Naive thymus-derived CD4-positive, alpha-beta T cell (primary cell): ENCODE measurements around the gene FBLN7. TPM values are rescaled to one million over a fixed set of nuclear protein-coding genes. Genes with fewer than 3 reads are reported as not detected.

Experiments used
- ATAC-seq: fragments of 150-1000 bp; cut with Tn5 transposase; 2 replicates; pipeline ENCODE4 v1.10.0; 2021; ENCODE audit warnings: mild to moderate bottlenecking, moderate library complexity
- CTCF ChIA-PET: fragments of 350-600 bp; sonication (Branson Sonifier 250); formaldehyde crosslinking; loops from one replicate; lab custom pipeline; 2021; ENCODE audit warnings: antibody characterized with exemption; lab: Charles Lee
- POLR2A ChIA-PET: fragments of 350-600 bp; sonication (Branson Sonifier 250); formaldehyde crosslinking; loops from one replicate; lab custom pipeline; 2021; ENCODE audit warnings: antibody characterized with exemption, inconsistent platforms; lab: Charles Lee
- DNase-seq, 9 donors: peaks; one replicate each; pipeline versions ENCODE4 v3.0.0 to v3.0.0-alpha.2; 2020 to 2022; ENCODE audit warnings: mixed read lengths in 1 of 9
- H3K27ac ChIP-seq: one replicate; pipeline ENCODE4 v1.7.0; 2013; ENCODE audit warnings: mild to moderate bottlenecking, low read depth, low read length, moderate library complexity
- H3K27me3 ChIP-seq, 2 donors: one replicate each; pipeline ENCODE4 v1.7.0; 2013; ENCODE audit warnings: low read length in 2 of 2, mild to moderate bottlenecking in 2 of 2, moderate library complexity in 2 of 2; ENCODE audit not compliant: control insufficient read depth in 2 of 2, insufficient read depth in 2 of 2
- H3K36me3 ChIP-seq, 3 experiments: 1 replicate in 2 of 3; 2 replicates in 1 of 3; pipeline ENCODE4 v1.7.0; 2013; ENCODE audit warnings: low read length in 3 of 3, mild to moderate bottlenecking in 3 of 3, moderate library complexity in 1 of 3; ENCODE audit not compliant: insufficient read depth in 3 of 3, control insufficient read depth in 2 of 3
- H3K4me1 ChIP-seq, 2 donors: one replicate each; pipeline ENCODE4 v1.7.0; 2013; ENCODE audit warnings: low read length in 2 of 2, mild to moderate bottlenecking in 2 of 2, moderate library complexity in 1 of 2; ENCODE audit not compliant: control insufficient read depth in 2 of 2, insufficient read depth in 2 of 2
- H3K4me3 ChIP-seq: 2 replicates; pipeline ENCODE4 v1.7.0; 2013; ENCODE audit warnings: mild to moderate bottlenecking, low read length
- H3K9me3 ChIP-seq, 3 experiments: 1 replicate in 2 of 3; 2 replicates in 1 of 3; pipeline ENCODE4 v1.7.0; 2013; ENCODE audit warnings: low read length in 3 of 3; ENCODE audit not compliant: control insufficient read depth in 2 of 3
- H3K27ac Mint-ChIP-seq, 9 donors: one replicate each; pipeline ENCODE4 v1.8.0; 2020 to 2022; ENCODE audit warnings: mixed read lengths in 9 of 9, mild to moderate bottlenecking in 8 of 9, moderate library complexity in 5 of 9, inconsistent platforms in 2 of 9
- H3K27me3 Mint-ChIP-seq, 5 donors: one replicate each; pipeline ENCODE4 v1.8.0; 2021 to 2022; ENCODE audit warnings: mixed read lengths in 5 of 5, mild to moderate bottlenecking in 1 of 5
- H3K36me3 Mint-ChIP-seq, 5 donors: one replicate each; pipeline ENCODE4 v1.8.0; 2020 to 2022; ENCODE audit warnings: mixed read lengths in 5 of 5, mild to moderate bottlenecking in 3 of 5, inconsistent platforms in 1 of 5
- H3K4me1 Mint-ChIP-seq, 7 donors: one replicate each; pipeline ENCODE4 v1.8.0; 2020 to 2022; ENCODE audit warnings: mixed read lengths in 7 of 7, mild to moderate bottlenecking in 3 of 7, inconsistent platforms in 1 of 7
- H3K4me3 Mint-ChIP-seq, 10 donors: one replicate each; pipeline ENCODE4 v1.8.0; 2020 to 2022; ENCODE audit warnings: mild to moderate bottlenecking in 10 of 10, mixed read lengths in 10 of 10, moderate library complexity in 6 of 10, inconsistent platforms in 2 of 10
- H3K9me3 Mint-ChIP-seq, 11 donors: one replicate each; pipeline ENCODE4 v1.8.0; 2020 to 2022; ENCODE audit warnings: mixed read lengths in 11 of 11, mild to moderate bottlenecking in 4 of 11, inconsistent platforms in 1 of 11, moderate library complexity in 1 of 11
- intact Hi-C, 2 donors: fragments of 100-400 bp; cut with micrococcal nuclease; formaldehyde crosslinking; loops; one replicate each; pipeline ENCODE4 v1.15.1; 2023
- polyA plus RNA-seq, 2 donors: library from polyadenylated mRNA; unstranded; fragments of 300-500 nt; fragmentation: Illumina TruSeq; gene quantifications; one replicate each; pipeline ENCODE4 v1.2.3, GENCODE V29; 2021
- total RNA-seq, 6 experiments: library from RNA in 5 of 6; stranded (reverse) in 5 of 6; gene quantifications; 1 replicate in 5 of 6; 2 replicates in 1 of 6; pipeline ENCODE4 v1.2.3 and lab custom pipeline; 2021 to 2026

Gene FBLN7
- total and polyA plus RNA-seq, 7 experiments from 2014 or later: 12.1 to 36.3 (median 21.0) TPM

GRCh38 chr2:112121682-112122254 is 16.4 kb upstream of the FBLN7 start:
- Histone ChIP-seq H3K36me3 (peaks cover 0 to 10% (median 9%) of the 10 kb centered on the region in 3 experiments), H3K4me1 (no peaks in the 10 kb centered on the region), H3K27ac (no peak overlapping the region), H3K4me3 (no peak overlapping the region), H3K27me3 (no peaks in the 10 kb centered on the region), H3K9me3 (no peaks in the 10 kb centered on the region)
- Mint-ChIP-seq H3K9me3 (peaks cover 0 to 8% (median 0%) of the 10 kb centered on the region in 11 donors), H3K36me3 (peaks cover 0 to 18% (median 15%) of the 10 kb centered on the region in 5 donors), H3K27ac (peak overlapping the region in 3 of 9 donors; percentile 40 to 62 (median 47)), H3K27me3 (no peaks in the 10 kb centered on the region), H3K4me3 (no peak overlapping the region), H3K4me1 (peaks cover 0 to 8% (median 0%) of the 10 kb centered on the region in 7 donors)
- ATAC-seq: no peak
- DNase-seq: peak in 7 of 9 donors; percentile 33 to 68 (median 56)
- ChIA-PET CTCF (interaction anchor here (0.7 to 2.0 kb wide), 14 partner anchors 9 to 314 kb away, joined by 3 to 9 read pairs (median 3); partner anchors contain the start of gene ZC3H8), POLR2A (interaction anchor here (0.7 to 1.9 kb wide), 7 partner anchors 9 to 153 kb away, joined by 3 to 10 read pairs (median 3); partner anchors contain the start of gene ZC3H8)
- intact Hi-C loops: loop anchor here (1.0 to 10.0 kb wide), 10 partner anchors 46 to 463 kb away; partner anchors contain the start of genes CHCHD5 (in 2 of the 2) and ZC3H6 (in 1 of the 2)

- Histone ChIP-seq H3K4me1 (no peaks in the 10 kb centered on the region), H3K27me3 (no peaks in the 10 kb centered on the region), H3K4me3 (no peak overlapping the region), H3K27ac (no peak overlapping the region), H3K9me3 (no peaks in the 10 kb centered on the region), H3K36me3 (no peaks in the 10 kb centered on the region)
- DNase-seq (no peak), ATAC-seq (no peak)
- H3K4me3 Mint-ChIP-seq: no peak overlapping the region
- H3K27me3 Mint-ChIP-seq: no peaks in the 10 kb centered on the region
- CTCF ChIA-PET: no interaction called here
- H3K27ac Mint-ChIP-seq: no peak overlapping the region
- intact Hi-C loops: loop anchor here (5.0 to 10.0 kb wide), 4 partner anchors 53 to 456 kb away; partner anchors contain the start of gene CHCHD5 (in 1 of the 2)
- POLR2A ChIA-PET: no interaction called here
- peaks cover 0 to 29% (median 15%) of the 10 kb centered on the region in 11 donors for H3K9me3 Mint-ChIP-seq
- peaks cover 0 to 22% (median 19%) of the 10 kb centered on the region in 5 donors for H3K36me3 Mint-ChIP-seq
- peaks cover 6 to 12% (median 11%) of the 10 kb centered on the region in 7 donors for H3K4me1 Mint-ChIP-seq
Measured at GRCh38 chr2:112129060-112129459, 9.1 kb upstream of the FBLN7 start.

DNA sequence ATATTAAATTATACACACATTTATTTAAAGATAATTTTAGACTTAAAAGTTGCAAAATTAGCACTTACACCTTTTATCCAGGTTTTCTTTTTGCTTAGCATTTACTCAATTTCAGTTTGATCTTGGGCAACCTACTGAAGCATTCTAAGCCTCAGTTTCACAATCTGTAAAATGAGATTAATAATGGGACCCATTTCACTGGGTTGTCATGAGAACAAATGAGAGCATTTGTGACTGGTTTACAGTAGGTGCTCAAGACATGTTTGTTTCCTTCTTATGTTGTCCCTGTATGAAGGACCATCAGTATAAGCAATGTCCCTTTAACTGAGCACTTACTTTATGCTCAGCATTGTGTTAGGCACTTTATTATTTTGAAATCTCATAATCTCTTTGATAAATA is 4.8 kb upstream of the FBLN7 start:
- Histone ChIP-seq H3K4me1 (no peaks in the 10 kb centered on the region), H3K27ac (no peak overlapping the region), H3K27me3 (no peaks in the 10 kb centered on the region), H3K9me3 (no peaks in the 10 kb centered on the region), H3K36me3 (no peaks in the 10 kb centered on the region), H3K4me3 (no peak overlapping the region)
- H3K4me1 Mint-ChIP-seq: peaks cover 12 to 23% (median 20%) of the 10 kb centered on the region in 7 donors
- CTCF ChIA-PET: interaction anchor here (1.4 kb wide), 1 partner anchor 12 kb away, joined by 3 read pairs; no protein-coding TSS in a partner anchor
- H3K27ac Mint-ChIP-seq: no peak overlapping the region
- ATAC-seq (no peak), DNase-seq (no peak)
- no peak overlapping the region for H3K4me3 Mint-ChIP-seq
- POLR2A ChIA-PET: interaction anchor here (1.0 kb wide), 1 partner anchor 22 kb away, joined by 3 read pairs; no protein-coding TSS in a partner anchor
- peaks cover 0 to 15% (median 8%) of the 10 kb centered on the region in 5 donors for H3K36me3 Mint-ChIP-seq
- peaks cover 0 to 16% (median 8%) of the 10 kb centered on the region in 11 donors for H3K9me3 Mint-ChIP-seq
- peaks cover 12 to 22% (median 16%) of the 10 kb centered on the region in 5 donors for H3K27me3 Mint-ChIP-seq
- intact Hi-C loops: no loop called here

- Histone ChIP-seq H3K4me3 (no peak overlapping the region), H3K27me3 (no peaks in the 10 kb centered on the region), H3K4me1 (no peaks in the 10 kb centered on the region), H3K27ac (no peak overlapping the region), H3K36me3 (no peaks in the 10 kb centered on the region), H3K9me3 (no peaks in the 10 kb centered on the region)
- POLR2A ChIA-PET: no interaction called here
- peaks cover 0 to 12% (median 6%) of the 10 kb centered on the region in 11 donors for H3K9me3 Mint-ChIP-seq
- no peak overlapping the region for H3K27ac Mint-ChIP-seq
- peaks cover 0 to 15% (median 7%) of the 10 kb centered on the region in 5 donors for H3K36me3 Mint-ChIP-seq
- DNase-seq: no peak
- H3K27me3 Mint-ChIP-seq: peaks cover 12 to 25% (median 16%) of the 10 kb centered on the region in 5 donors
- no peak overlapping the region for H3K4me3 Mint-ChIP-seq
- ATAC-seq: no peak
- peaks cover 14 to 23% (median 20%) of the 10 kb centered on the region in 7 donors for H3K4me1 Mint-ChIP-seq
- CTCF ChIA-PET: interaction anchor here (1.4 kb wide), 1 partner anchor 13 kb away, joined by 3 read pairs; no protein-coding TSS in a partner anchor
- intact Hi-C loops: no loop called here
Measured at GRCh38 chr2:112134120-112134519, 4.1 kb upstream of the FBLN7 start.

GRCh38 chr2:112136096-112136495 is 2.1 kb upstream of the FBLN7 start:
- H3K4me1 Mint-ChIP-seq: peaks cover 14 to 29% (median 20%) of the 10 kb centered on the region in 7 donors
- Histone ChIP-seq H3K27me3 (no peaks in the 10 kb centered on the region), H3K4me3 (no peak overlapping the region), H3K9me3 (no peaks in the 10 kb centered on the region), H3K36me3 (no peaks in the 10 kb centered on the region), H3K4me1 (no peaks in the 10 kb centered on the region), H3K27ac (no peak overlapping the region)
- intact Hi-C loops: loop anchor here in 1 of 2 donors (2.0 to 5.0 kb wide), 2 partner anchors 19 to 51 kb away; no protein-coding TSS in a partner anchor
- H3K9me3 Mint-ChIP-seq: peaks cover 0 to 12% (median 6%) of the 10 kb centered on the region in 11 donors
- no peak for ATAC-seq
- peaks cover 12 to 34% (median 23%) of the 10 kb centered on the region in 5 donors for H3K27me3 Mint-ChIP-seq
- POLR2A ChIA-PET: no interaction called here
- H3K27ac Mint-ChIP-seq: peak overlapping the region in 2 of 9 donors; percentile 22 to 42
- DNase-seq: no peak
- CTCF ChIA-PET: no interaction called here
- H3K36me3 Mint-ChIP-seq: peaks cover 0 to 10% (median 7%) of the 10 kb centered on the region in 5 donors
- peak overlapping the region in 2 of 10 donors; percentile 16 to 21 for H3K4me3 Mint-ChIP-seq

DNA sequence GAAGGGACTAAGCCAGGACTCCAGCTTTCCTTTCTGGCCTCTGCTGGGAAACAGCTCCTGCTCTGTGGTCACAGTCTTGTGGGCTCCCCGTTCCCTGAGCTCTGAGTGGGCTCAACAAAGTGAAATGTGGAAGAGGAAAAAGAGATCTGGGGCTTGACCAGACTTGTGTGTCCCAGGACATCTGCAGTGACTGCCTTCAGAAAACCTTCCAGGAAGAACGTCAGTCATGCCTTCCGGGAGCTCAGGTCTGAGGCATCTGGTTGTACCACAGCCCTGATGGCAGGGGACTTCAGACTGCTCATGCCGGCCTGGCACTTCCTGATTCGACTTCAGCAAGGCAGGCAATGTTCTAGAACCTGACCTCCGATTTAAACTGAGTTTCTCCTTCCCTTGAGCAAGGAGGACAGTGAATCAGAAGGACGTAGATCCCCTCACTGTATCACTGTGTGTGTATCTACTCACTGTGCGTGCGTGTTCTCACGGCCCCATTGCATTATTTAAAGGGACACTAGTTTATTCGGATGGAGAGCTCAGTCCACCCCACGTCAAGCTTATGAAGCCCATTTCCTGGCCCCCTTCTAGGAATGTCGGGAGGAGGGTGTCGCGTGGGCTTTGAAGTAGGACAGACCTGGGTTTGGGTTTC is 548 bp upstream of the FBLN7 start:
- Histone ChIP-seq H3K27ac (no peak overlapping the region), H3K4me3 (peak overlapping the region; percentile 63), H3K27me3 (no peaks in the 10 kb centered on the region), H3K9me3 (no peaks in the 10 kb centered on the region), H3K36me3 (no peaks in the 10 kb centered on the region), H3K4me1 (no peaks in the 10 kb centered on the region)
- Mint-ChIP-seq H3K36me3 (peaks cover 0 to 7% (median 6%) of the 10 kb centered on the region in 5 donors), H3K27me3 (peaks cover 12 to 34% (median 23%) of the 10 kb centered on the region in 5 donors), H3K9me3 (peaks cover 0 to 8% (median 4%) of the 10 kb centered on the region in 11 donors), H3K27ac (peak overlapping the region in 8 of 9 donors; percentile 21 to 82 (median 57)), H3K4me3 (peak overlapping the region; percentile 64 to 89 (median 82)), H3K4me1 (peaks cover 10 to 20% (median 12%) of the 10 kb centered on the region in 7 donors)
- DNase-seq (peak in 5 of 9 donors; percentile 6 to 25 (median 11)), ATAC-seq (peak; percentile 74)
- ChIA-PET CTCF (interaction anchor here (0.6 kb wide), 1 partner anchor 18 kb away, joined by 3 read pairs; no protein-coding TSS in a partner anchor), POLR2A (interaction anchor here (0.6 to 1.8 kb wide), 4 partner anchors 11 to 169 kb away, joined by 3 to 7 read pairs (median 4); no protein-coding TSS in a partner anchor)
- intact Hi-C loops: loop anchor here in 1 of 2 donors (2.0 to 5.0 kb wide), 2 partner anchors 17 to 50 kb away; no protein-coding TSS in a partner anchor
